ENCODE measurements around the gene PAK5.
"Not testable (repeated sequence)": the region's sequence is repeated elsewhere in the genome, so short reads cannot be mapped to it uniquely, and the experiment has no call there.

Gene PAK5

DNA sequence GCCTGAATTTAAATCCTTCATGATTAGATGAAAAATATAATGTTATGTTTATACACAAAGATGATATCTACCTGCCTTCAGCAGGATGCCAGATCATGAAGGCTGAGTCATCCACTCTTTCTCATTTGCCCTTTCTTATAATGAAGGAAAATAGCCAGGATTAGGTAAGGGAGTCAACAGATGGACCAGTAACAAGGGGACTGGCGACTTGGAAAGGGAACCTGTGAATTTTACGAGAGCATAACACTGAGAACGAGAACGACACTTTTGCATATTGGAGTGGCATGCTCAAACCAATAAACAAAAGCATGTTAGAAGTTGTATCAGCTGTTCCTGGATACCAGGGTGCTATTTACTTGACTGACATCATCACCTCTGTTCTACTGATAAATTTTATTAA is 170.5 kb downstream of the PAK5 start:
- no peak for TF ChIP-seq Cebpa-rat (IDR thresholded peaks at IDR 0.05)
- Histone ChIP-seq H3K9ac (no peak overlapping the region), H3K4me1 (no peaks in the 10 kb centered on the region), H4K20me1 (no peaks in the 10 kb centered on the region), H3K36me3 (no peaks in the 10 kb centered on the region), H3K27me3 (no peaks in the 10 kb centered on the region), H3K9me3 (no peaks in the 10 kb centered on the region), H3K27ac (no peak overlapping the region), H3K4me3 (no peak overlapping the region), H3K4me2 (no peak overlapping the region)

DNA sequence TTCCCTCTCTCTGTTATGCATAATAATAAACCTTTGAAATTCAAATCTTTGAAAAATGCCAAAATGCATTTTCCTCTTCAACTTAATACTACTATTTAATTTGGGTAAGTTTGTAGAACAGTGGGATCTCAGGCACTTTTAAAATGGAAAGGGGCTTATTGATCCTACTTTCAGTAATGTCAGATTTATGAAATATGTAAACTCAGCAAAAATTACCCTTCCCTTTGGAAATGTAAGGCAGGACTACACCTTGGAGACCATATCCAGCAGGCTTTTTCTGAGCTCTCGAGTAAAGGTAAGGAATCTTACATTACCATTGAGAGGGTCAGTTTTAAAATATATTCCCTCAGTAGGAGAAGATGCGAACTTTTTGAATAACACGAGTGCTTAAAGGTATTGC is 175.5 kb downstream of the PAK5 start:
- Histone ChIP-seq H3K4me3 (no peak overlapping the region), H3K27me3 (no peaks in the 10 kb centered on the region), H3K36me3 (no peaks in the 10 kb centered on the region), H4K20me1 (no peaks in the 10 kb centered on the region), H3K9me3 (no peaks in the 10 kb centered on the region), H3K9ac (no peak overlapping the region), H3K27ac (no peak overlapping the region), H3K4me1 (no peaks in the 10 kb centered on the region), H3K4me2 (no peak overlapping the region)
- TF ChIP-seq Cebpa-rat (IDR thresholded peaks at IDR 0.05) = no peak

DNA sequence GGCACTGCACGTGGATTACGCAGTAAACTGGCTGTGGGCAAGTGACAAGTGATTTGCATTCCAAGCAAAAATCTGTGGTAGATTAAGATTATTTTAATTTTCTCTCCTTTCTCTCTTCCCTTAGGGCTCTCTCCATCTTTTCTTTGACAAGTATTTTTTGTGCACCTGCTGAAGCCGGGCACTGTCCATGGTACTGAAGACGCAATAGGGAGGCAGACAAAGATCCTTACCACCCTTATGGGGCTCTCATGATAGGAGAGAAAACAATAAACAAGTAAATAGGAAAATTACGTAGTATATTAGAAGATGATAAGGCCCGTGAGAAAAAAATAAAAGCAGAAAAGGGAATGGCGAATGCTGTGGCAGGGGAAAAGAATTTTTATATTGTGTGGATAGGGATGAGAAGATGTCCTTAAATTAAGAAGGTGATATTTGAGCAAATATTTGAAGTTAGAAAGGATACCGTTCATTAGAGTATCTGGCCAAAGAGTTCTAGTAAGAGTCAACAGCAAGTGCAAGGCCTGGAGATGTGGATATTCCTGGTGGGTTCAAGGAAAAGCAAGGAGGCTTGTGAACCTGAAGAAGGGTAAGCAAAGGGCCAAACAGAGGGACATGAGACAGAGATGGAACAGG is 178.5 kb downstream of the PAK5 start:
- H3K9me3 ChIP-seq = no peaks in the 10 kb centered on the region
- H3K27me3 ChIP-seq = no peaks in the 10 kb centered on the region
- no peak overlapping the region for H3K9ac ChIP-seq
- no peak overlapping the region for H3K4me3 ChIP-seq
- H4K20me1 ChIP-seq = no peaks in the 10 kb centered on the region
- H3K36me3 ChIP-seq = no peaks in the 10 kb centered on the region
- no peak for TF ChIP-seq Cebpa-rat (IDR thresholded peaks at IDR 0.05)
- H3K27ac ChIP-seq = no peak overlapping the region
- H3K4me2 ChIP-seq = no peak overlapping the region
- H3K4me1 ChIP-seq = no peaks in the 10 kb centered on the region

DNA sequence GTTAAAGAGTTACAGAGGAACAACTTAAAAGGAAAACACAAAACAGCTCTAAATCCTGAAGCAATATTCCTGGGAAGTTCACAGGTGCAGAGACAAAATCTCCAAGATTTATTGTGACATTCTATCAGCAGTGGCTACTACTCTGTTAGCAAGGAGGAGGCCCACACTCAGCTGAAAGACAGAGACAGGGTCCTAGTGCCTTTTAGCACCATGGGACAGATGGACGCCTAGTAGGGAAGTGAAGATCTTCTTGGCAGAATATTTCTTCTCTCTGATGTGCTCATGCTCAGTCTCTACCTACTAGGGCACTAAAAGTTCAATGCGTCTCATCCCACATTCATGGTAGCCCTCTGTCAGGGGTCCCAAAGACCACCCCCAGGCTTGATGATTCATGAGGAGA is 191.1 kb downstream of the PAK5 start:
- Histone ChIP-seq H4K20me1 (no peaks in the 10 kb centered on the region), H3K27ac (no peak overlapping the region), H3K9me3 (no peaks in the 10 kb centered on the region), H3K9ac (no peak overlapping the region), H3K4me3 (no peak overlapping the region), H3K4me2 (no peak overlapping the region), H3K36me3 (no peaks in the 10 kb centered on the region), H3K27me3 (no peaks in the 10 kb centered on the region), H3K4me1 (no peaks in the 10 kb centered on the region)
- TF ChIP-seq Cebpa-rat (IDR thresholded peaks at IDR 0.05) = no peak

DNA sequence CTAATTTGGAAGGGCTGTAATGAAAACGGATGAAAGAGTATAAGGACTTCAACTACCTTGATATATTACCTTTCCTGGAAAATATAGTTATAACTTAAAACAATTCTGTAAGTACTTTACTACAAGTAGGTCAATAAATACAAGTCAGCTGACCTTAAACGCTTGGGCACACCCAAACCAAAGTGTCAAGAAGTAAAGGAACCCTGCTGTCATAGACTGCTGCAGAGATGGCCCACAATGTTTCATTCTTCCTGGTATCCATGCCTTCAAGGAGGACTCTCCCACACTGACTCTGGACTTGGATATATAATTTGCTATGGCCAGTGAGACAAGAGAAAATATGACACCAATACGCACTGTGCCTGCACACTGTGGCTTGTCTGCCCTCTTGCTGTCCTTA is 192.5 kb downstream of the PAK5 start:
- H3K36me3 ChIP-seq = no peaks in the 10 kb centered on the region
- no peaks in the 10 kb centered on the region for H3K9me3 ChIP-seq
- no peaks in the 10 kb centered on the region for H4K20me1 ChIP-seq
- H3K27me3 ChIP-seq = no peaks in the 10 kb centered on the region
- H3K4me1 ChIP-seq = no peaks in the 10 kb centered on the region
- H3K4me3 ChIP-seq = no peak overlapping the region
- no peak overlapping the region for H3K27ac ChIP-seq
- H3K4me2 ChIP-seq = no peak overlapping the region
- no peak overlapping the region for H3K9ac ChIP-seq
- TF ChIP-seq Cebpa-rat (IDR thresholded peaks at IDR 0.05) = no peak

DNA sequence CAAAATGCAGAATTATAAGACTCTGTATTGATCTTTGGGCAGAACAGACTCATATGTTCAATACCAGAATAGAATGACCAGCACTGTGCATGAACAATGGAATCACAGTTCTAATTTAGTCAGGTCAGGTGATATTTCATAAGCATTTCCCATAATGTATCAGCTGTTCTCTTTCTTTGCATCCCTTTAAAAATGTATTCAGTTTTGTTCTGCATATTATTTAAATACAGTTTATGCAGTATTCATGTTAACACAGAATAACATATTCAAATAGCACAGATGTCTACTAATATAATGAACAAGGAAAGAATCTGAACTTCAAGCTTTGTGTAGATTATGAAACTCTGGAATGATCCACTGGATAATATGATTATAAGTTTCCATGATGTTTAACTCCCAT is 196.0 kb downstream of the PAK5 start:
- TF ChIP-seq Cebpa-rat (IDR thresholded peaks at IDR 0.05) = no peak
- Histone ChIP-seq H3K27ac (no peak overlapping the region), H3K9ac (no peak overlapping the region)

DNA sequence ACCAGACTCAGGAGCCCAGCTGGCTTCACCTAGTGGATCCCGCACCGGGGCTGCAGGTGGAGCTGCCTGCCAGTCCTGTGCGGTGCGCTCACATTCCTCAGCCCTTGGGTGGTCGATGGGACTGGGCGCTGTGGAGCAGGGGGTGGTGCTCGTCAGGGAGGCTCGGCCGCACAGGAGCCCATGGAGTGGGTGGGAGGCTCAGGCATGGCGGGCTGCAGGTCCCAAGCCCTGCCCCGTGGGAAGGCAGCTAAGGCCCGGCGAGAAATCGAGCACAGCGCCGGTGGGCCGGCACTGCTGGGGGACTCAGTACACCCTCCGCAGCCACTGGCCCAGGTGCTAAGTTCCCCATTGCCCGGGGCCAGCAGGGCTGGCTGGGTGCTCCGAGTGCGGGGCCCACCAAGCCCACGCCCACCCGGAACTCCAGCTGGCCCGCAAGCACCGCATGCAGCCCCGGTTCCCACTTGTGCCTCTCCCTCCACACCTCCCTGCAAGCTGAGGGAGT is 197.3 kb downstream of the PAK5 start:
- not testable (repeated sequence) for H3K9me3 ChIP-seq, H3K27me3 ChIP-seq, H3K27ac ChIP-seq, H3K4me3 ChIP-seq, H3K4me1 ChIP-seq, H3K9ac ChIP-seq, H4K20me1 ChIP-seq, H3K4me2 ChIP-seq, H3K36me3 ChIP-seq

More for the DNA sequence above, 196.0 kb downstream of the PAK5 start:
- H3K4me3 ChIP-seq = no peak overlapping the region
- H4K20me1 ChIP-seq = no peaks in the 10 kb centered on the region
- no peaks in the 10 kb centered on the region for H3K27me3 ChIP-seq
- no peak overlapping the region for H3K4me2 ChIP-seq
- no peaks in the 10 kb centered on the region for H3K36me3 ChIP-seq
- H3K4me1 ChIP-seq = no peaks in the 10 kb centered on the region
- no peaks in the 10 kb centered on the region; the same call in 1 of the 2 replicates for H3K9me3 ChIP-seq

DNA sequence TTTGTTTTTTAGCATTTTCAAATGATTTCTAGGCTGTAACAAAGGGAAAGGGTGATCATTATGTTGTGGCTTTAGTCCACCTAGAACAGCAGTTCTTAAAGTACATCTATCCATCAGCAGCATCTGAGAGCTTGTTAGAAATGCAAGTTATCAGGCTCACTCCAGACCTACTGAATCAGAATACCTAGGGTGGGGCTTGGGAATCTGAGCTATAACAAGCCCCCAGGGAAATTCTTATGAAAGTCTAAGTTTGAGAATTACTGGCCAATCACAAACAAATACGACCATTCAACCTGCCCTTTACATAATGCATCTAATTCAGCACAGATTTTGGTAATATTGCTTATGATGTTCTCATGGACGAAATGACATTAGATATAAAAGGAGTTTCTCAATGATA is 201.0 kb downstream of the PAK5 start:
- no peaks in the 10 kb centered on the region; the same call in 1 of the 2 replicates for H3K9me3 ChIP-seq
- no peaks in the 10 kb centered on the region for H3K36me3 ChIP-seq
- peaks cover 10% of the 10 kb centered on the region for H3K4me1 ChIP-seq
- no peaks in the 10 kb centered on the region for H3K27me3 ChIP-seq
- no peak overlapping the region for H3K4me3 ChIP-seq
- H4K20me1 ChIP-seq = no peaks in the 10 kb centered on the region
- H3K9ac ChIP-seq = no peak overlapping the region
- TF ChIP-seq Cebpa-rat (IDR thresholded peaks at IDR 0.05) = no peak
- H3K27ac ChIP-seq = no peak overlapping the region
- H3K4me2 ChIP-seq = no peak overlapping the region

DNA sequence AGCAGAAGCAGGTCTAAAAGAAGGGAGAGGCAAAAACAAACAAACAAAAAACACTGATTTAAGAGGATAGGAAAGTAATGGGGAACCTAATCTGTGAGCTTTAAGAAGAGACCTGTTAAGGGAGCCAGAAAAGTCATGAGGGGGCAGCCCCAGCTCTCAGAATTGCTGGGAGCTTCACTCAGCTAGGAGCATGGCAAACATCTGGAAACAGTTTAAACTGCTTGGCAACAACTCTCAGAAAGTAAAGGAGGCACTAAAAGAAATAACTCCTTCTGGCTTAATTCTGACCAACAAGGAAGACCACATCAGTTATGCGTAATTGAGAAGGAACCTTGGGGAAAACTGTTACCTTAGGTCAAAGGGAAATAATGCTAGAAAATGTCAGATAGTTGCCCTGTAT is 203.1 kb downstream of the PAK5 start:
- no peak for TF ChIP-seq Cebpa-rat (IDR thresholded peaks at IDR 0.05)
- Histone ChIP-seq H3K4me1 (peaks cover 10% of the 10 kb centered on the region), H3K27me3 (no peaks in the 10 kb centered on the region), H3K27ac (no peak overlapping the region), H3K36me3 (no peaks in the 10 kb centered on the region), H3K9ac (no peak overlapping the region), H4K20me1 (no peaks in the 10 kb centered on the region), H3K4me2 (no peak overlapping the region), H3K4me3 (no peak overlapping the region), H3K9me3 (no peaks in the 10 kb centered on the region; the same call in 1 of the 2 replicates)

DNA sequence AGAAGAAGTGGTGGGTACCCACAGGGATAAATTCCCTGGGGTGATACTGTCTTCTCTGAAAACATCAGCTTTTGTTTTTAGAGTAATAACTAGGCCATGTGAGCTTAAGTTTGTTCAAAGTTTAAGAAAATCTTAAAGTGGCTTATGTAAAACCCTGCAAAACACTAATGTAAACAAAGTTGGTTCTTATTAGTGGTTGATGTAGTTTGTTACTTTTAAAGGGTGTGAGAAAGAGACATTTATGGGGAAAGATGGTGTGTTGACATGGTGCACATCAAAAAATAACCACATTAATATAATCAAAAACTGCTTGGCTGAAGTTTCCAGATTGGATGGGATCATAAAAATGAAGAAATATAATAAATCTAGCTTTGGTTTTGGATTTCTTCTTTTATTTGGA is 204.5 kb downstream of the PAK5 start:
- Histone ChIP-seq H4K20me1 (no peaks in the 10 kb centered on the region), H3K4me1 (peaks cover 10% of the 10 kb centered on the region), H3K4me2 (peak overlapping the region; percentile 33; the same call in 1 of the 2 replicates), H3K27me3 (no peaks in the 10 kb centered on the region), H3K4me3 (no peak overlapping the region), H3K9ac (no peak overlapping the region), H3K9me3 (no peaks in the 10 kb centered on the region), H3K27ac (no peak overlapping the region), H3K36me3 (no peaks in the 10 kb centered on the region)
- TF ChIP-seq Cebpa-rat (IDR thresholded peaks at IDR 0.05) = no peak

DNA sequence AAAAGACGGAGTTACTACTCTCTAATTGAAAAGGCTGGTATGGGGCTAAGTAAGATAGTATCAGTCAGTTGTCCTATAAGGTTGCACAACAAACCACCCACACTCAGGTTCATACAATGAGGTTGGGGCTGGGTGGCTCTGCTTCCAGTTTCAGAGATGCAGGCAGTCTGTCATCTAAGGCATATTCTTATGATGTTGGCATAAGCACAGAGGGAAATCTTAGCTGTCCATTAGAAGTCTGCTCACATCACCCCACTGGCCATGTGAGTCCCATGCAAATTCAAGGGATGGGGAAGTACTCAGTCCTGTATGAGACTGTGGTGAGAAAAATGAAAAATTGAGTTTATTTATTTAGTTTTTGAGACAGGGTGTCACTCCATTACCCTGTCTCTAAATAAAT is 205.9 kb downstream of the PAK5 start:
- no peak for TF ChIP-seq Cebpa-rat (IDR thresholded peaks at IDR 0.05)
- Histone ChIP-seq H3K4me1 (peaks cover 10% of the 10 kb centered on the region), H3K4me2 (no peak overlapping the region), H4K20me1 (no peaks in the 10 kb centered on the region), H3K4me3 (no peak overlapping the region), H3K36me3 (no peaks in the 10 kb centered on the region), H3K27me3 (no peaks in the 10 kb centered on the region), H3K9ac (no peak overlapping the region), H3K27ac (no peak overlapping the region), H3K9me3 (no peaks in the 10 kb centered on the region)
